Measurements from ENCODE around the gene ABCB8. TPM values are rescaled to one million over a fixed set of nuclear protein-coding genes. Genes with fewer than 3 reads are reported as not detected.
A peak's percentile ranks its signal among the peaks of the same experiment; 100 is the strongest.
"Not testable (repeated sequence)": the region's sequence is repeated elsewhere in the genome, so short reads cannot be mapped to it uniquely, and the experiment has no call there.

Gene ABCB8
- total RNA-seq, 1 donor = 21.5 TPM

GRCh38 chr7:151007469-151007898, 20.8 kb upstream of the ABCB8 start:
- no peaks in the 10 kb centered on the region for H3K9me3 ChIP-seq (ENCODE audit: low read depth, low read length)
- H3K27me3 ChIP-seq (ENCODE audit: insufficient read depth, low read length) = peaks cover 3% of the 10 kb centered on the region
- no peak overlapping the region for H3K4me3 ChIP-seq (ENCODE audit: low read length)
- peaks cover 49% of the 10 kb centered on the region for H3K4me1 ChIP-seq (ENCODE audit: insufficient read depth, low read length)

GRCh38 chr7:151008143-151008510, 20.1 kb upstream of the ABCB8 start:
- H3K4me1 ChIP-seq (ENCODE audit: insufficient read depth, low read length) = peaks cover 55% of the 10 kb centered on the region
- no peaks in the 10 kb centered on the region for H3K9me3 ChIP-seq (ENCODE audit: low read depth, low read length)
- H3K27me3 ChIP-seq (ENCODE audit: insufficient read depth, low read length) = peaks cover 9% of the 10 kb centered on the region
- H3K4me3 ChIP-seq (ENCODE audit: low read length) = no peak overlapping the region

DNA sequence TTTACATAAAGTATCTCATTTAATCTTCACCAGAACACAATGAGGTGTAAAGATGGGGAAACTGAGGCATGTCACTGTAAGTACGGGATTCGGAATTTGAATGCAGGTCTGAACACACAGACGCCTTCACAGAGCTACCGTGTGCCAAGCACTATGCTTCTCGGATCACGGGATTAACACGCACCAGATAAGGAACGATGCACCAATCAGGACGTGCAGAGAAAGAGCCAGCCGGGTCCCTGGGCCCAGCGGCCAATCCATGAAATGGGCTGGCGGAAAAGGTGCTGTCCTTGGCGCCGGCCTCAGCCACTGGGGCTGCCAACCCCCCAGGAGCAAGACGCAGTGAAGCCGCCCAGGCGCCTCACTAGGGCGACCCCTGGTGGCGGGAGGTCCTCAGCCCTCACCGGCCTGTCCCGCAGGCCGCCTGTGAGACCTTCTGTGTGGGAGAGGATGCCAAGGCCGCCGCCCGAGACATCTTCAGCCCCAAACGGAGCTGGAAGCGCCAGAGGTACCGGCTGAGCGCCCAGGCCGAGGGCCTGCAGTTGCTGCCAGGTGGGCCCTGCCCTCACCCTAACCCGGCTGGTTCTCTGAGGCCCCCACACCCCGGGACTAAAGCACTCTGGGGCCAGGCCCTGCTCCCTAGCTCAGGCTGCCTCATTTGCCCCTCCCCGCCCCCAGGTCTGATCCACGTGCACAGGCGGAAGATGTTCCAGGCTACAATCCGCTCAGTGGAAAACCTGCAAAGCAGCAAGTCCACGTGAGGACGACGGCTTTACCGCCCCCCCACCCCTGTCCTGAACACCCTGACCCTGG, 19.5 kb upstream of the ABCB8 start:
- Histone ChIP-seq H3K4me3 (ENCODE audit: low read length) (peak overlapping the region; percentile 0), H3K9me3 (ENCODE audit: low read depth, low read length) (no peaks in the 10 kb centered on the region), H3K27me3 (ENCODE audit: insufficient read depth, low read length) (peaks cover 10% of the 10 kb centered on the region), H3K4me1 (ENCODE audit: insufficient read depth, low read length) (peaks cover 58% of the 10 kb centered on the region)

DNA sequence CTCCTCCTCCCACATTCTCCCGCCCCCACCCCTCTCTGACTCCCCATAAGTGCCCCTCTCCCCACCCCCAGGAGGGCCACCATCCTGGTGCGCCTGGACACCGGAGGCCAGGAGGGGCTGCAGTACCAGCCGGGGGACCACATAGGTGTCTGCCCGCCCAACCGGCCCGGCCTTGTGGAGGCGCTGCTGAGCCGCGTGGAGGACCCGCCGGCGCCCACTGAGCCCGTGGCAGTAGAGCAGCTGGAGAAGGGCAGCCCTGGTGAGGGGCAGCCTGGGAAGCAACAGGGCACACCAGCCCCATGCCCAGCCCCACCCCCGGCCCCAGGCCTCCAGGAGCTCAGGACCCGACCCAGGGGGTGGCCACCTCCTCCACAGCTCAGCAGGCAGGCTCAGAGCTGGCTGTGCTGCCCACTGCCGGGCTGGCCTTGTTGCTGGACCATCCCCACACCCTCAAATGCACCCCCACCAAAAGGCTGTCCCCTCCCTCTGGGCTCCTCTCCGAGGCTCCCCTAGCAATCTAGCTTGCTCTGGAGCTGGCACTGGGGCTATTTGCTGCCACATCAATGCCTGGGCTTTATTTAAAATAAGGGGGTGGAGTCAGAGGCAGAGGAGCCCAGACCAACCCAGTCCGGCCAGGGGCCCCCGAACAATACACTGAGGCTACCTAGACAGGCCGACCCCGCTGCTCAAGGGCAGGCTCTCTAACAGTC, 18.8 kb upstream of the ABCB8 start:
- H3K4me3 ChIP-seq (ENCODE audit: low read length) = no peak overlapping the region
- peaks cover 10% of the 10 kb centered on the region for H3K27me3 ChIP-seq (ENCODE audit: insufficient read depth, low read length)
- H3K4me1 ChIP-seq (ENCODE audit: insufficient read depth, low read length) = peaks cover 66% of the 10 kb centered on the region
- H3K9me3 ChIP-seq (ENCODE audit: low read depth, low read length) = no peaks in the 10 kb centered on the region

- H3K4me3 ChIP-seq (ENCODE audit: low read length) = no peak overlapping the region
- no peaks in the 10 kb centered on the region for H3K9me3 ChIP-seq (ENCODE audit: low read depth, low read length)
- H3K27me3 ChIP-seq (ENCODE audit: insufficient read depth, low read length) = peaks cover 10% of the 10 kb centered on the region
- peaks cover 71% of the 10 kb centered on the region for H3K4me1 ChIP-seq (ENCODE audit: insufficient read depth, low read length)
Measured at GRCh38 chr7:151010037-151010306, 18.3 kb upstream of the ABCB8 start.

GRCh38 chr7:151010307-151011096, 17.7 kb upstream of the ABCB8 start:
- Histone ChIP-seq H3K4me1 (ENCODE audit: insufficient read depth, low read length) (peaks cover 76% of the 10 kb centered on the region), H3K4me3 (ENCODE audit: low read length) (no peak overlapping the region), H3K27me3 (ENCODE audit: insufficient read depth, low read length) (peaks cover 10% of the 10 kb centered on the region), H3K9me3 (ENCODE audit: low read depth, low read length) (no peaks in the 10 kb centered on the region)

GRCh38 chr7:151011097-151011409, 17.2 kb upstream of the ABCB8 start:
- Histone ChIP-seq H3K27me3 (ENCODE audit: insufficient read depth, low read length) (peaks cover 10% of the 10 kb centered on the region), H3K4me1 (ENCODE audit: insufficient read depth, low read length) (peaks cover 79% of the 10 kb centered on the region), H3K9me3 (ENCODE audit: low read depth, low read length) (no peaks in the 10 kb centered on the region), H3K4me3 (ENCODE audit: low read length) (no peak overlapping the region)

- H3K4me3 ChIP-seq (ENCODE audit: low read length); H3K27me3 ChIP-seq (ENCODE audit: insufficient read depth, low read length); H3K9me3 ChIP-seq (ENCODE audit: low read depth, low read length): not testable (repeated sequence)
- peaks cover 79% of the 10 kb centered on the region for H3K4me1 ChIP-seq (ENCODE audit: insufficient read depth, low read length)
Measured at GRCh38 chr7:151011616-151012015, 16.6 kb upstream of the ABCB8 start.

DNA sequence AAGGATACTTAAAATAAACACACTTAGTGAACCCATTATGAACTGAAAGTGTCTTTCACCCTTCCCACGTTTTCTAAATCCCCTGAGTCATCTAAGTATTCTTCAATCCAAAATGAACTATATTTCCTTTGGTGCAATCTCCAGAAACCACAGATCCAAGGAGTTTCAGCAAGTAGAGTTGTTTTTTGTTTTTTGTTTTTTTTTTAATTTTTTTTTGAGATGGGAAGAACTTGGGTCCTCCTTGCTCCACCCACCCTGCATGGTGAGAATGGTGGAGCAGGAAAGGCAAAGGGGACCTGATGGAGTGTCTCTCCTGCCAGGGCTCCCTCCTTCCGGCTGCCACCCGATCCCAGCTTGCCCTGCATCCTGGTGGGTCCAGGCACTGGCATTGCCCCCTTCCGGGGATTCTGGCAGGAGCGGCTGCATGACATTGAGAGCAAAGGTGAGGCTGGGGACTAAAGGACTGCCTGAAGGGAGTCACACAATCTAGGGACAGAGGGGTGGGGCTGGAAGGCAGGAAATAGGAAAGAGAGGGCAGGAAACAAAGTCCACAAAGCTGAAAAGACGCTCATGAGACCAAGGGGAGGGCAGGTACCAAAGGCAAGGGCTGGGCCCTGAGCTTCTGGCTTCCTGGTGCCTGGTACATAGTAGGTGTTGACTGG, 16.1 kb upstream of the ABCB8 start:
- H3K27me3 ChIP-seq (ENCODE audit: insufficient read depth, low read length) = peaks cover 10% of the 10 kb centered on the region
- H3K4me3 ChIP-seq (ENCODE audit: low read length) = no peak overlapping the region
- peaks cover 74% of the 10 kb centered on the region for H3K4me1 ChIP-seq (ENCODE audit: insufficient read depth, low read length)
- no peaks in the 10 kb centered on the region for H3K9me3 ChIP-seq (ENCODE audit: low read depth, low read length)

GRCh38 chr7:151012911-151013347, 15.3 kb upstream of the ABCB8 start:
- no peak overlapping the region for H3K4me3 ChIP-seq (ENCODE audit: low read length)
- H3K4me1 ChIP-seq (ENCODE audit: insufficient read depth, low read length) = peaks cover 73% of the 10 kb centered on the region
- H3K27me3 ChIP-seq (ENCODE audit: insufficient read depth, low read length) = peaks cover 10% of the 10 kb centered on the region
- no peaks in the 10 kb centered on the region for H3K9me3 ChIP-seq (ENCODE audit: low read depth, low read length)

DNA sequence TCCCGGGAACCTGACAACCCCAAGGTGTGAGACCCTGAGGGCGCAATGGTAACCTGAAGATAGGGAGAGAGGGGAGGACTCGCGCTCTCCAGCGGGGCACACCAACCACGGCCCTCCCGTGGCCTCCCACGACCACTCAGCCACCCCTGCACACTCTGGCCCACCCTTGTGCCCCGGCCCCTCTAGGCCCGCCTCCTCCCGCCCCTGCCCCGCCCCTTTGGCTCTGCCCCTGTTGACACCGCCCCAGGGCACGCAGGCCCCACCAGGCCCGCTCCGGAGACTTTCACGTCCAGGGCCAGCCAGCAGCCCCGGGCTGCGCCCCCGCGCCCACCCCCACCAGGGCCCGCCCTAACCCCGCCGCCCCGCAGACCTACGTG, 14.9 kb upstream of the ABCB8 start:
- Histone ChIP-seq H3K27me3 (ENCODE audit: insufficient read depth, low read length) (peaks cover 11% of the 10 kb centered on the region), H3K4me1 (ENCODE audit: insufficient read depth, low read length) (peaks cover 73% of the 10 kb centered on the region), H3K4me3 (ENCODE audit: low read length) (no peak overlapping the region), H3K9me3 (ENCODE audit: low read depth, low read length) (no peaks in the 10 kb centered on the region)

GRCh38 chr7:151013733-151014497, 14.3 kb upstream of the ABCB8 start:
- Histone ChIP-seq H3K4me3 (ENCODE audit: low read length) (peak overlapping the region; percentile 43), H3K27me3 (ENCODE audit: insufficient read depth, low read length) (peaks cover 13% of the 10 kb centered on the region), H3K4me1 (ENCODE audit: insufficient read depth, low read length) (peaks cover 73% of the 10 kb centered on the region), H3K9me3 (ENCODE audit: low read depth, low read length) (no peaks in the 10 kb centered on the region)

DNA sequence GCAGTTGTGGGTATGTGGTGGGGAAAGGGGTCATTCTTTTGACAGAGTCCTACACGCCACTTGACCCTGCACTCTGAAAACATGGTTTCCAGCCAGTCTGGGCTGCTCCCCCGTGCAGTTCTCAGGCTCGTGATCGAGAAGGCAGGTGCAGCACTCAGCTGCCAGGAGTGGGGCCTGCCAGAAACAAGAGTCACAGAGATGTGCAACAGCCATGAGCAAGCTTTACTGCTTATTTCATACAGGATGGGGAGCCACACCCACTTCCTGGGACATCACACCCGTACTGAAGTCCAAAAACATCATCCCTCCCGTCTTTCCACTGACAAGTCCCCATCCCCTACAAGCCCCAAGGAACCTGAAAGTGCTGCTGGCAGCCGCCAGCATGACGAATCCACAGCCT, 13.3 kb upstream of the ABCB8 start:
- no peak overlapping the region for H3K4me3 ChIP-seq (ENCODE audit: low read length)
- peaks cover 24% of the 10 kb centered on the region for H3K27me3 ChIP-seq (ENCODE audit: insufficient read depth, low read length)
- peaks cover 70% of the 10 kb centered on the region for H3K4me1 ChIP-seq (ENCODE audit: insufficient read depth, low read length)
- H3K9me3 ChIP-seq (ENCODE audit: low read depth, low read length) = no peaks in the 10 kb centered on the region

GRCh38 chr7:151015967-151016366, 12.3 kb upstream of the ABCB8 start:
- Histone ChIP-seq H3K9me3 (ENCODE audit: low read depth, low read length) (no peaks in the 10 kb centered on the region), H3K4me1 (ENCODE audit: insufficient read depth, low read length) (peaks cover 60% of the 10 kb centered on the region), H3K4me3 (ENCODE audit: low read length) (no peak overlapping the region), H3K27me3 (ENCODE audit: insufficient read depth, low read length) (peaks cover 33% of the 10 kb centered on the region)
